IMR-90 (cell line): ENCODE results near the gene CFAP221. TPM values are rescaled to one million over a fixed set of nuclear protein-coding genes. Genes with fewer than 3 reads are reported as not detected.

Source experiments
- ATAC-seq: fragments of 200-7000 bp; cut with Tn5 transposase; 2 replicates; pipeline ENCODE4 v1.9.1; 2020; ENCODE audit warnings: low read depth, mild to moderate bottlenecking, moderate library complexity
- BruUV-seq: library from RNA; stranded (reverse); fragments of 400-500 nt; replicated peaks from 2 replicates; lab custom pipeline; 2021; lab: Mats Ljungman, UMichigan
- CTCF ChIA-PET: fragments of 300-600 bp; formaldehyde crosslinking; extraction: SDS; loops from one replicate; lab custom pipeline; 2021; ENCODE audit warnings: antibody characterized with exemption; lab: Yijun Ruan, JAX
- POLR2A ChIA-PET: fragments of 300-600 bp; sonication (Branson Sonifier 250); formaldehyde crosslinking; loops from one replicate; lab custom pipeline; 2022; ENCODE audit warnings: antibody characterized with exemption; ENCODE audit not compliant: unreplicated experiment; lab: Charles Lee
- DNase-seq: peaks from one replicate; pipeline ENCODE4 v3.0.0; 2013
- H2AFZ ChIP-seq: replicated peaks from 2 replicates; pipeline ENCODE3; 2013; ENCODE audit warnings: low read length, mild to moderate bottlenecking; ENCODE audit not compliant: poor library complexity
- H2AK5ac ChIP-seq: 2 replicates; pipeline ENCODE4 v1.6.1; 2013; ENCODE audit warnings: low read depth, low read length, inconsistent platforms
- H2AK9ac ChIP-seq: replicated peaks from 2 replicates; pipeline ENCODE3; 2013; ENCODE audit warnings: mild to moderate bottlenecking, low read depth, low read length, moderate library complexity; ENCODE audit not compliant: poor library complexity
- H2BK120ac ChIP-seq: 2 replicates; pipeline ENCODE4 v1.6.1; 2013; ENCODE audit warnings: low read depth, low read length, inconsistent platforms
- H2BK15ac ChIP-seq: 3 replicates; pipeline ENCODE4 v1.6.1; 2013; ENCODE audit warnings: low read depth, low read length, inconsistent platforms
- H2BK20ac ChIP-seq: 2 replicates; pipeline ENCODE4 v1.6.1; 2013; ENCODE audit warnings: low read depth, mild to moderate bottlenecking, inconsistent platforms, low read length, moderate library complexity
- H2BK5ac ChIP-seq: 2 replicates; pipeline ENCODE4 v1.6.1; 2013; ENCODE audit warnings: mild to moderate bottlenecking, low read depth, low read length, inconsistent platforms; ENCODE audit not compliant: poor library complexity, severe bottlenecking
- H3K14ac ChIP-seq: replicated peaks from 2 replicates; pipeline ENCODE4 v1.6.1; 2013; ENCODE audit warnings: low read depth, low read length, inconsistent platforms
- H3K18ac ChIP-seq: 2 replicates; pipeline ENCODE4 v1.6.1; 2013; ENCODE audit warnings: low read depth, low read length, control low read depth
- H3K23ac ChIP-seq: 2 replicates; pipeline ENCODE4 v1.6.1; 2013; ENCODE audit warnings: low read depth, low read length, inconsistent platforms
- H3K27ac ChIP-seq: 2 replicates; pipeline ENCODE4 v1.5.1; 2013; ENCODE audit warnings: mild to moderate bottlenecking, control low read depth, low read length; ENCODE audit not compliant: insufficient read depth
- H3K27me3 ChIP-seq: 2 replicates; pipeline ENCODE4 v1.6.1; 2013; ENCODE audit warnings: low read length; ENCODE audit not compliant: control insufficient read depth, insufficient read depth
- H3K36me3 ChIP-seq: 2 replicates; pipeline ENCODE4 v1.6.1; 2013; ENCODE audit warnings: low read length, mixed read lengths; ENCODE audit not compliant: control insufficient read depth, insufficient read depth
- H3K4ac ChIP-seq: 2 replicates; pipeline ENCODE4 v1.6.1; 2013; ENCODE audit warnings: low read depth, low read length, inconsistent platforms
- H3K4me1 ChIP-seq: 2 replicates; pipeline ENCODE4 v1.6.1; 2013; ENCODE audit warnings: low read length, mixed read lengths; ENCODE audit not compliant: control insufficient read depth, insufficient read depth
- H3K4me2 ChIP-seq: 2 replicates; pipeline ENCODE4 v1.6.1; 2013; ENCODE audit warnings: low read depth, mild to moderate bottlenecking, control low read depth, low read length, moderate library complexity
- H3K4me3 ChIP-seq: 2 replicates; pipeline ENCODE4 v1.5.1; 2013; ENCODE audit warnings: low read depth, mild to moderate bottlenecking, control low read depth, low read length, moderate library complexity; ENCODE audit not compliant: insufficient read depth
- H3K56ac ChIP-seq: 2 replicates; pipeline ENCODE4 v1.6.1; 2013; ENCODE audit warnings: low read length, inconsistent platforms; ENCODE audit not compliant: insufficient read depth; ENCODE audit errors: extremely low read depth
- H3K79me1 ChIP-seq, 2 experiments: 2 replicates each; pipeline ENCODE4 v1.6.1; 2013; ENCODE audit warnings: low read length in 2 of 2, inconsistent platforms in 1 of 2, low read depth in 1 of 2
- H3K9ac ChIP-seq: 2 replicates; pipeline ENCODE4 v1.6.1; 2013; ENCODE audit warnings: low read depth, low read length, control low read depth
- H3K9me1 ChIP-seq: 2 replicates; pipeline ENCODE4 v1.6.1; 2013; ENCODE audit warnings: low read length, inconsistent platforms; ENCODE audit not compliant: insufficient read depth
- H3K9me3 ChIP-seq: 2 replicates; pipeline ENCODE4 v1.6.1; 2013; ENCODE audit warnings: low read length; ENCODE audit not compliant: control insufficient read depth, insufficient read depth
- H4K20me1 ChIP-seq: 2 replicates; pipeline ENCODE4 v1.6.1; 2013; ENCODE audit warnings: low read length, inconsistent platforms; ENCODE audit not compliant: insufficient read depth
- H4K5ac ChIP-seq: 2 replicates; pipeline ENCODE4 v1.6.1; 2013; ENCODE audit warnings: mild to moderate bottlenecking, low read depth, low read length, control low read depth
- H4K8ac ChIP-seq, 2 experiments: 2 replicates each; pipeline ENCODE4 v1.6.1; 2013; ENCODE audit warnings: low read depth in 2 of 2, low read length in 2 of 2, control low read depth in 1 of 2, inconsistent platforms in 1 of 2
- H4K91ac ChIP-seq: 2 replicates; pipeline ENCODE4 v1.6.1; 2013; ENCODE audit warnings: low read depth, low read length, inconsistent platforms; ENCODE audit not compliant: insufficient read depth
- BHLHE40 ChIP-seq: fragments of 150-350 bp; IDR thresholded peaks from 2 replicates; pipeline ENCODE4 v1.6.1; 2016; ENCODE audit warnings: mild to moderate bottlenecking, low read depth, low read length
- CEBPB ChIP-seq: IDR thresholded peaks from 2 replicates; pipeline ENCODE4 v1.6.1; 2012; ENCODE audit warnings: low read depth, low read length, improper control_type of control experiment
- CHD1 ChIP-seq: IDR thresholded peaks from 2 replicates; pipeline ENCODE4 v1.6.1; 2012; ENCODE audit warnings: low read depth, low read length, improper control_type of control experiment
- FOS ChIP-seq: fragments of 150-350 bp; IDR thresholded peaks from 2 replicates; pipeline ENCODE4 v1.6.1; 2016; ENCODE audit warnings: low read depth, low read length
- MXI1 ChIP-seq: IDR thresholded peaks from 2 replicates; pipeline ENCODE4 v1.6.1; 2012; ENCODE audit warnings: low read depth, mild to moderate bottlenecking, low read length, moderate library complexity, borderline replicate concordance
- POLR2A ChIP-seq: IDR thresholded peaks from 2 replicates; pipeline ENCODE4 v1.6.1; 2012; ENCODE audit warnings: mild to moderate bottlenecking, low read depth, low read length
- RAD21 ChIP-seq: IDR thresholded peaks from 2 replicates; pipeline ENCODE4 v1.6.1; 2012; ENCODE audit warnings: low read length, improper control_type of control experiment
- RFX5 ChIP-seq: IDR thresholded peaks from 2 replicates; pipeline ENCODE4 v1.8.0; 2012; ENCODE audit warnings: low read depth, mild to moderate bottlenecking, low read length, moderate library complexity
- SMC3 ChIP-seq: fragments of 150-350 bp; IDR thresholded peaks from 2 replicates; pipeline ENCODE4 v1.6.1; 2016; ENCODE audit warnings: low read depth, mild to moderate bottlenecking, antibody characterized with exemption, low read length, moderate library complexity
- WGBS, 2 experiments: methylation state at CpG; one replicate each; pipeline versions ENCODE4 v1.1.5 to v1.1.7; 2013; ENCODE audit warnings: missing lambda C conversion rate in 2 of 2; ENCODE audit not compliant: insufficient read length in 1 of 2; ENCODE audit errors: extremely low coverage in 2 of 2; 5-methylcytosine and 5-hydroxymethylcytosine counted together
- dilution Hi-C: fragments of 300-500 bp; cut with HindIII; formaldehyde crosslinking; loops from one replicate; pipeline ENCODE4 v1.14.3; 2018; ENCODE audit warnings: low sequenced_read_pairs; ENCODE audit not compliant: unreplicated experiment
- in situ Hi-C: fragments of 300-500 bp; cut with MboI; formaldehyde crosslinking; loops from 3 replicates; pipeline ENCODE4 v1.14.3; 2019; ENCODE audit warnings: low sequenced_read_pairs, inconsistent platforms, mixed read lengths
- intact Hi-C: fragments of 100-400 bp; cut with micrococcal nuclease; formaldehyde crosslinking; loops from 2 replicates; pipeline ENCODE4 v1.10.0; 2022
- polyA plus RNA-seq, 3 experiments: library from polyadenylated mRNA; depleted of rRNA; stranded (reverse); fragments of >200 nt; gene quantifications; 2 replicates each; pipeline ENCODE4 v1.2.3, GENCODE V29; 2012; ENCODE audit warnings: low replicate concordance in 1 of 3
- total RNA-seq: library from RNA; depleted of rRNA; stranded (reverse); fragments of >200 nt; gene quantifications from 2 replicates; pipeline ENCODE4 v1.2.3, GENCODE V29; 2012
- TF ChIP-seq, protein P1 (sequence below): fragments of 150-350 bp; IDR thresholded peaks from 2 replicates; pipeline ENCODE4 v1.6.1; 2017; ENCODE audit warnings: mild to moderate bottlenecking, antibody characterized with exemption, low read length, low read depth

CFAP221 gene
- total and polyA plus RNA-seq, 2 of the 4 experiments (the other 2 are of a cell fraction) = not detected

DNA sequence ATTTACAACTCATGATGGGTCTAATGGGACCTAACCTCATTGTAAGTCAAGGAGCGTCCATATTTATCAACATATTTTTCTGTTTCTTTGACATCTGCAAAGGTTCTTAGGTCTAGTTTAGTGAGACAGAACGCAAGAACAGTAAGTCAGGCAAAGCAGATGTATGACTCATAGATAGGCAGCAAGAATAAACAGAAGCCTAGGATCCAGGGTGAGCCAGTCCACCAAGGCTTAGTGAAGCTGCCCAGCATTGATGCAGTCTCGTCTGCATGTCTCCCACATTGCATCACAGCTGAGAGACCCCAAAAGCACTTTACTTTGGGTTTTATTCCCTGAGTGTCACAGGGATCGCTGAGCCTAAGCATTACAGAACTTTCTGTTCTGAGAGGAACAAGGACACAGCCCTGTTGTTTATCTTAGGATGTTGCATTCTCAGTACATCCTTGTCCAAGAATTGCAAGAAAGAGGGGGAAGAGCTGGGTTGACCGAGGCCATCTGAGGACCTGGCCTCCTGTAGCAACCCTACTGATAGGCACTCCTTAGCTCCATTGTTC is 105.2 kb downstream of the CFAP221 start:
- Histone ChIP-seq H3K27me3 (peaks cover 3% of the 10 kb centered on the region; the same call in 1 of the 2 replicates), H2AK9ac (no peak overlapping the region), H3K18ac (no peak overlapping the region), H3K27ac (no peak overlapping the region), H4K8ac (no peak overlapping the region), H3K56ac (no peak overlapping the region), H2AK5ac (no peak overlapping the region), H3K4me3 (no peak overlapping the region), H4K20me1 (no peaks in the 10 kb centered on the region), H3K4me1 (0 out of 2 replicates have a peak, but pooled peaks cover 1% of the 10 kb centered on the region), H2BK15ac (no peak overlapping the region), H2BK5ac (no peak overlapping the region), H2BK20ac (no peak overlapping the region), H3K4ac (no peak overlapping the region), H4K91ac (no peak overlapping the region), H3K4me2 (no peak overlapping the region), H2AFZ (peak overlapping the region; percentile 8), H2BK120ac (no peak overlapping the region), H3K23ac (no peak overlapping the region), H3K14ac (no peak overlapping the region), H3K79me1 (no peaks in the 10 kb centered on the region), H3K9ac (no peak overlapping the region), H4K5ac (no peak overlapping the region), H3K36me3 (no peaks in the 10 kb centered on the region), H3K9me3 (peaks cover 4% of the 10 kb centered on the region; the same call in 1 of the 2 replicates), H3K9me1 (no peaks in the 10 kb centered on the region)
- dilution Hi-C loops (no loop called here), intact Hi-C loops (no loop called here), in situ Hi-C loops (no loop called here)
- BruUV-seq = no TSS peak
- ATAC-seq = peak; percentile 71
- peak; percentile 46 for DNase-seq
- TF ChIP-seq SMC3 (no peak), RFX5 (no peak), RAD21 (no peak), BHLHE40 (no peak), POLR2A (no peak), CEBPB (peak; percentile 47), CHD1 (no peak), FOS (peak; percentile 34; the same call in 1 of the 2 replicates), MXI1 (no peak)
- TF ChIP-seq, protein P1, sequence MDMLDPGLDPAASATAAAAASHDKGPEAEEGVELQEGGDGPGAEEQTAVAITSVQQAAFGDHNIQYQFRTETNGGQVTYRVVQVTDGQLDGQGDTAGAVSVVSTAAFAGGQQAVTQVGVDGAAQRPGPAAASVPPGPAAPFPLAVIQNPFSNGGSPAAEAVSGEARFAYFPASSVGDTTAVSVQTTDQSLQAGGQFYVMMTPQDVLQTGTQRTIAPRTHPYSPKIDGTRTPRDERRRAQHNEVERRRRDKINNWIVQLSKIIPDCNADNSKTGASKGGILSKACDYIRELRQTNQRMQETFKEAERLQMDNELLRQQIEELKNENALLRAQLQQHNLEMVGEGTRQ = no peak
- ChIA-PET CTCF (interaction anchor here (1.4 kb wide), 1 partner anchor 11 kb away, joined by 3 read pairs; no protein-coding TSS in a partner anchor), POLR2A (no interaction called here)
- 40% methylated on average over 1 of the region's 5 CpGs; no CpG with 5 or more reads in 1 of the 2 experiments for WGBS, 2 experiments
